GM23338 (cell line): ENCODE data around the gene C2. TPM values are rescaled to one million over a fixed set of nuclear protein-coding genes. Genes with fewer than 3 reads are reported as not detected.

Experiments
- ATAC-seq: fragments of 200-7000 bp; cut with Tn5 transposase; 3 replicates; pipeline ENCODE4 v1.9.1; 2020
- DNase-seq: peaks from one replicate; pipeline ENCODE4 v3.0.0-alpha.2; 2015; ENCODE audit warnings: low spot score
- H2AFZ ChIP-seq: fragments of 200-600 bp; sonication (generic); 2 replicates; pipeline ENCODE4 v1.8.0; 2016; ENCODE audit warnings: antibody characterized with exemption, mild to moderate bottlenecking, moderate library complexity
- H3F3A ChIP-seq: fragments of 200-600 bp; sonication (generic); replicated peaks from 2 replicates; pipeline ENCODE4 v1.8.0; 2017; ENCODE audit warnings: antibody characterized with exemption, mixed run types, low read depth
- H3K27ac ChIP-seq: fragments of 200-600 bp; sonication (generic); 2 replicates; pipeline ENCODE4 v1.6.1; 2016; ENCODE audit warnings: low read depth
- H3K27me3 ChIP-seq: fragments of 200-600 bp; sonication (generic); 2 replicates; pipeline ENCODE4 v1.8.0; 2016; ENCODE audit warnings: mild to moderate bottlenecking, mixed run types, moderate library complexity; ENCODE audit not compliant: insufficient read depth
- H3K36me3 ChIP-seq: fragments of 200-600 bp; sonication (generic); 2 replicates; pipeline ENCODE4 v1.8.0; 2016; ENCODE audit warnings: mild to moderate bottlenecking; ENCODE audit not compliant: insufficient read depth
- H3K4me1 ChIP-seq: fragments of 200-600 bp; sonication (generic); 2 replicates; pipeline ENCODE4 v1.8.0; 2016; ENCODE audit warnings: mild to moderate bottlenecking, moderate library complexity; ENCODE audit not compliant: insufficient read depth
- H3K4me2 ChIP-seq: fragments of 200-600 bp; sonication (generic); 2 replicates; pipeline ENCODE4 v1.7.1; 2017; ENCODE audit warnings: mixed run types
- H3K4me3 ChIP-seq: fragments of 200-600 bp; sonication (generic); 2 replicates; pipeline ENCODE4 v1.6.1; 2016; ENCODE audit warnings: mixed run types
- H3K79me2 ChIP-seq: fragments of 200-600 bp; sonication (generic); replicated peaks from 2 replicates; pipeline ENCODE4 v1.8.0; 2017; ENCODE audit warnings: mild to moderate bottlenecking; ENCODE audit not compliant: insufficient read depth
- H3K9me2 ChIP-seq: fragments of 200-600 bp; sonication (generic); 2 replicates; pipeline ENCODE4 v1.8.0; 2017; ENCODE audit not compliant: insufficient read depth
- H4K20me1 ChIP-seq: fragments of 200-600 bp; sonication (generic); replicated peaks from 2 replicates; pipeline ENCODE4 v1.8.0; 2017; ENCODE audit warnings: mild to moderate bottlenecking; ENCODE audit not compliant: insufficient read depth
- H3K27ac Mint-ChIP-seq: 2 replicates; pipeline ENCODE4 v1.8.0; 2020; ENCODE audit warnings: inconsistent platforms, mild to moderate bottlenecking, moderate library complexity, mixed read lengths
- H3K27me3 Mint-ChIP-seq: 3 replicates; pipeline ENCODE4 v1.8.0; 2022; ENCODE audit warnings: low read depth, mild to moderate bottlenecking, moderate library complexity, mixed read lengths, inconsistent platforms; ENCODE audit not compliant: insufficient read depth, poor library complexity
- H3K36me3 Mint-ChIP-seq: 3 replicates; pipeline ENCODE4 v1.8.0; 2021; ENCODE audit warnings: low read depth, mild to moderate bottlenecking, inconsistent platforms, moderate library complexity, mixed read lengths
- H3K4me1 Mint-ChIP-seq: 3 replicates; pipeline ENCODE4 v1.8.0; 2020; ENCODE audit warnings: mild to moderate bottlenecking, inconsistent platforms, mixed read lengths
- H3K4me3 Mint-ChIP-seq: 3 replicates; pipeline ENCODE4 v1.8.0; 2021; ENCODE audit warnings: moderate library complexity, mild to moderate bottlenecking, inconsistent platforms, mixed read lengths
- H3K9me3 Mint-ChIP-seq: 3 replicates; pipeline ENCODE4 v1.8.0; 2020; ENCODE audit warnings: moderate library complexity, mild to moderate bottlenecking, inconsistent platforms, mixed read lengths
- EZH2 ChIP-seq: fragments of 200-600 bp; sonication (generic); IDR thresholded peaks from one replicate; pipeline ENCODE4 v1.8.0; 2017; ENCODE audit warnings: antibody characterized with exemption, mild to moderate bottlenecking, low read depth; ENCODE audit not compliant: unreplicated experiment
- EZH2phosphoT487 ChIP-seq: fragments of 200-600 bp; sonication (generic); IDR thresholded peaks from one replicate; pipeline ENCODE4 v1.8.1; 2018; ENCODE audit warnings: antibody characterized with exemption; ENCODE audit not compliant: unreplicated experiment
- NANOG ChIP-seq: IDR thresholded peaks from 2 replicates; pipeline ENCODE4 v1.6.1; 2016; ENCODE audit warnings: antibody characterized with exemption, borderline replicate concordance
- ZNF331 ChIP-seq: fragments of 250-450 bp; sonication (Bioruptor Pico); IDR thresholded peaks from 2 replicates; pipeline ENCODE4 v1.5.0; 2020; ENCODE audit warnings: low read depth, mild to moderate bottlenecking, moderate library complexity
- polyA plus RNA-seq: library from polyadenylated mRNA; unstranded; fragments of >200 nt; fragmentation: Nextera tagmentation; extraction: Ambion mirVana; gene quantifications from 2 replicates; pipeline ENCODE4 v1.2.1, GENCODE V29; 2016
- total RNA-seq: library from RNA; depleted of rRNA; stranded (reverse); fragments of >200 nt; shearing (Covaris generic); gene quantifications from 2 replicates; pipeline ENCODE4 v1.2.3, GENCODE V29; 2014
- TF ChIP-seq, protein P1 (sequence below), 2 experiments: fragments of 200-600 bp in 1 of 2; sonication (generic) in 1 of 2; conservative IDR thresholded peaks; 2 replicates each; pipeline versions ENCODE4 v1.5.1 to v1.6.1; 2016 to 2017; ENCODE audit warnings: antibody characterized with exemption in 2 of 2, low read depth in 2 of 2, mild to moderate bottlenecking in 2 of 2, moderate library complexity in 1 of 2
- TF ChIP-seq, protein P2 (sequence below): IDR thresholded peaks from one replicate; pipeline ENCODE4 v1.6.1; 2018; ENCODE audit warnings: antibody characterized with exemption; ENCODE audit not compliant: unreplicated experiment
- TF ChIP-seq, protein P3 (sequence below): IDR thresholded peaks from 2 replicates; pipeline ENCODE4 v1.6.1; 2016; ENCODE audit warnings: antibody characterized with exemption

Gene C2
- total and polyA plus RNA-seq, 2 experiments from 2014 or later: 0.16 to 1.7 TPM

DNA sequence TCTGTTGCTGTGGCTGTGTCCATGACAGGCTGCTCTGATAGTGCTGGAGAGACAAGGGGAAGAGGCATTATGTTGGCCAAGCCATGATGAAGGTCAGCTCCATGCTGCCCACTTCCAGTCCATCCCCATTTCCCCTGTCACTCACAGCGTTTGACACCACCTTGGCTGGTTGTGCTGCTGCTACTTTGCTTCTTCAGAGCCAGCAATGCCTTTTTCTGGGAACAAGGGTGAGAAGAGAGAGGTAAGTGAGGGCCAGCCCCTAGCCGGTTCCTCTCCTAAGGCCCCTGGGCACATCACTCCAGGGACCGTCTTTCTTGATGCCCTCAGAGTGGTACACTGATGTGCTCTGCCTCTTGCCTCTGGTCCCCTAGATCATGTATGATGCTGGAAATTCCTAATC lies 29.3 kb downstream of the C2 start (continued):
- TF ChIP-seq, protein P1, sequence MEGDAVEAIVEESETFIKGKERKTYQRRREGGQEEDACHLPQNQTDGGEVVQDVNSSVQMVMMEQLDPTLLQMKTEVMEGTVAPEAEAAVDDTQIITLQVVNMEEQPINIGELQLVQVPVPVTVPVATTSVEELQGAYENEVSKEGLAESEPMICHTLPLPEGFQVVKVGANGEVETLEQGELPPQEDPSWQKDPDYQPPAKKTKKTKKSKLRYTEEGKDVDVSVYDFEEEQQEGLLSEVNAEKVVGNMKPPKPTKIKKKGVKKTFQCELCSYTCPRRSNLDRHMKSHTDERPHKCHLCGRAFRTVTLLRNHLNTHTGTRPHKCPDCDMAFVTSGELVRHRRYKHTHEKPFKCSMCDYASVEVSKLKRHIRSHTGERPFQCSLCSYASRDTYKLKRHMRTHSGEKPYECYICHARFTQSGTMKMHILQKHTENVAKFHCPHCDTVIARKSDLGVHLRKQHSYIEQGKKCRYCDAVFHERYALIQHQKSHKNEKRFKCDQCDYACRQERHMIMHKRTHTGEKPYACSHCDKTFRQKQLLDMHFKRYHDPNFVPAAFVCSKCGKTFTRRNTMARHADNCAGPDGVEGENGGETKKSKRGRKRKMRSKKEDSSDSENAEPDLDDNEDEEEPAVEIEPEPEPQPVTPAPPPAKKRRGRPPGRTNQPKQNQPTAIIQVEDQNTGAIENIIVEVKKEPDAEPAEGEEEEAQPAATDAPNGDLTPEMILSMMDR (conservative IDR thresholded peaks at IDR 0.05; ENCODE audit: low read depth in 2 of 2): no peak
- TF ChIP-seq ZNF331 (no peak), NANOG (no peak), EZH2phosphoT487 (no peak)
- TF ChIP-seq, protein P2, sequence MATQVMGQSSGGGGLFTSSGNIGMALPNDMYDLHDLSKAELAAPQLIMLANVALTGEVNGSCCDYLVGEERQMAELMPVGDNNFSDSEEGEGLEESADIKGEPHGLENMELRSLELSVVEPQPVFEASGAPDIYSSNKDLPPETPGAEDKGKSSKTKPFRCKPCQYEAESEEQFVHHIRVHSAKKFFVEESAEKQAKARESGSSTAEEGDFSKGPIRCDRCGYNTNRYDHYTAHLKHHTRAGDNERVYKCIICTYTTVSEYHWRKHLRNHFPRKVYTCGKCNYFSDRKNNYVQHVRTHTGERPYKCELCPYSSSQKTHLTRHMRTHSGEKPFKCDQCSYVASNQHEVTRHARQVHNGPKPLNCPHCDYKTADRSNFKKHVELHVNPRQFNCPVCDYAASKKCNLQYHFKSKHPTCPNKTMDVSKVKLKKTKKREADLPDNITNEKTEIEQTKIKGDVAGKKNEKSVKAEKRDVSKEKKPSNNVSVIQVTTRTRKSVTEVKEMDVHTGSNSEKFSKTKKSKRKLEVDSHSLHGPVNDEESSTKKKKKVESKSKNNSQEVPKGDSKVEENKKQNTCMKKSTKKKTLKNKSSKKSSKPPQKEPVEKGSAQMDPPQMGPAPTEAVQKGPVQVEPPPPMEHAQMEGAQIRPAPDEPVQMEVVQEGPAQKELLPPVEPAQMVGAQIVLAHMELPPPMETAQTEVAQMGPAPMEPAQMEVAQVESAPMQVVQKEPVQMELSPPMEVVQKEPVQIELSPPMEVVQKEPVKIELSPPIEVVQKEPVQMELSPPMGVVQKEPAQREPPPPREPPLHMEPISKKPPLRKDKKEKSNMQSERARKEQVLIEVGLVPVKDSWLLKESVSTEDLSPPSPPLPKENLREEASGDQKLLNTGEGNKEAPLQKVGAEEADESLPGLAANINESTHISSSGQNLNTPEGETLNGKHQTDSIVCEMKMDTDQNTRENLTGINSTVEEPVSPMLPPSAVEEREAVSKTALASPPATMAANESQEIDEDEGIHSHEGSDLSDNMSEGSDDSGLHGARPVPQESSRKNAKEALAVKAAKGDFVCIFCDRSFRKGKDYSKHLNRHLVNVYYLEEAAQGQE: no peak
- TF ChIP-seq, protein P3, sequence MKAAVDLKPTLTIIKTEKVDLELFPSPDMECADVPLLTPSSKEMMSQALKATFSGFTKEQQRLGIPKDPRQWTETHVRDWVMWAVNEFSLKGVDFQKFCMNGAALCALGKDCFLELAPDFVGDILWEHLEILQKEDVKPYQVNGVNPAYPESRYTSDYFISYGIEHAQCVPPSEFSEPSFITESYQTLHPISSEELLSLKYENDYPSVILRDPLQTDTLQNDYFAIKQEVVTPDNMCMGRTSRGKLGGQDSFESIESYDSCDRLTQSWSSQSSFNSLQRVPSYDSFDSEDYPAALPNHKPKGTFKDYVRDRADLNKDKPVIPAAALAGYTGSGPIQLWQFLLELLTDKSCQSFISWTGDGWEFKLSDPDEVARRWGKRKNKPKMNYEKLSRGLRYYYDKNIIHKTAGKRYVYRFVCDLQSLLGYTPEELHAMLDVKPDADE: no peak

DNA sequence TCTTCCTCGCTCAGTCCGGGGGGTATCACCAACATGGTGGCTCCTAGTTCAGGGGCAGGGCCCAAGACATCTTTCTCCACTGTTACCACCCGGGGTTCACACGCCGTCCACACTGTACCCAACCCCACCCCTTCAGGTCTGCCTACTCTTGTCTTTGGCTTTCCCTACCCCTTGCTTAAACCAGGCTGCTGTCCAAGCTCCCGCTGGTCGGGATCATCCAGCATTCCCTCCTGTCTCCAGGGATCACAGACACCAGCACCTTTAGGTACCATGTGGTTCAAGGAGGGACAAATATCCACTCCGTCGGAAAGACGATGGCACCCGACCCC lies 30.9 kb downstream of the C2 start:
- H3K27me3 ChIP-seq: no peaks in the 10 kb centered on the region
- Mint-ChIP-seq H3K27me3 (peaks cover 4% of the 10 kb centered on the region), H3K27ac (peak overlapping the region; percentile 94), H3K9me3 (peaks cover 2% of the 10 kb centered on the region; the same call in 1 of the 3 replicates), H3K4me1 (peaks cover 12% of the 10 kb centered on the region), H3K36me3 (peaks cover 74% of the 10 kb centered on the region), H3K4me3 (peak overlapping the region; percentile 98)
- H3K9me2 ChIP-seq: no peaks in the 10 kb centered on the region
- peak overlapping the region; percentile 93 for H3K4me2 ChIP-seq
- TF ChIP-seq ZNF331 (no peak), EZH2 (no peak)
- TF ChIP-seq, protein P2: no peak
- TF ChIP-seq, protein P1 (conservative IDR thresholded peaks at IDR 0.05; ENCODE audit: low read depth in 2 of 2): no peak
- TF ChIP-seq, protein P3: no peak
- H3K36me3 ChIP-seq: peaks cover 18% of the 10 kb centered on the region
- no peaks in the 10 kb centered on the region for H4K20me1 ChIP-seq
- DNase-seq (no peak), ATAC-seq (peak; percentile 10)
- peaks cover 28% of the 10 kb centered on the region for H3K79me2 ChIP-seq
- H3K27ac ChIP-seq: no peak overlapping the region
- no peaks in the 10 kb centered on the region for H3F3A ChIP-seq
- peaks cover 15% of the 10 kb centered on the region; the same call in 1 of the 2 replicates for H3K4me1 ChIP-seq
- peak overlapping the region; percentile 92 for H2AFZ ChIP-seq
- H3K4me3 ChIP-seq: peak overlapping the region; percentile 95
